Osteoblast (primary cell): ENCODE results near the gene PKDCC. TPM values are rescaled to one million over a fixed set of nuclear protein-coding genes. Genes with fewer than 3 reads are reported as not detected.
A peak's percentile ranks its signal among the peaks of the same experiment; 100 is the strongest.

Experiments used
- DNase-seq: peaks from one replicate; pipeline ENCODE4 v3.0.0; 2011; ENCODE audit warnings: low spot score, mixed read lengths; ENCODE audit not compliant: insufficient read length; ENCODE audit errors: missing footprints
- H2AFZ ChIP-seq: 2 replicates; pipeline ENCODE4 v1.6.0; 2011; ENCODE audit warnings: mild to moderate bottlenecking, low read length
- H3K27ac ChIP-seq: 2 replicates; pipeline ENCODE4 v1.5.1; 2011; ENCODE audit warnings: mild to moderate bottlenecking, low read depth, low read length, moderate library complexity
- H3K27me3 ChIP-seq: 2 replicates; pipeline ENCODE4 v1.6.0; 2012; ENCODE audit warnings: mild to moderate bottlenecking, control low read depth, inconsistent platforms, low read length, moderate library complexity; ENCODE audit not compliant: insufficient read depth
- H3K36me3 ChIP-seq: 2 replicates; pipeline ENCODE4 v1.5.1; 2011; ENCODE audit warnings: mild to moderate bottlenecking, low read length, control low read depth, moderate library complexity; ENCODE audit not compliant: insufficient read depth
- H3K4me1 ChIP-seq: 2 replicates; pipeline ENCODE4 v1.5.1; 2011; ENCODE audit warnings: mild to moderate bottlenecking, low read length, control low read depth, moderate library complexity; ENCODE audit not compliant: insufficient read depth
- H3K4me2 ChIP-seq: 2 replicates; pipeline ENCODE4 v1.6.0; 2011; ENCODE audit warnings: mild to moderate bottlenecking, low read length; ENCODE audit not compliant: insufficient read depth
- H3K4me3 ChIP-seq: fragments of 200-600 bp; sonication (generic); 3 replicates; pipeline ENCODE4 v1.5.1; 2012; ENCODE audit warnings: mild to moderate bottlenecking, low read length, inconsistent platforms; ENCODE audit not compliant: insufficient read depth
- H3K79me2 ChIP-seq: 2 replicates; pipeline ENCODE4 v1.6.0; 2012; ENCODE audit warnings: mild to moderate bottlenecking, low read length, control low read depth, inconsistent platforms; ENCODE audit not compliant: insufficient read depth
- H3K9me3 ChIP-seq: 2 replicates; pipeline ENCODE4 v1.5.1; 2011; ENCODE audit warnings: low read depth, low read length, control low read depth
- H4K20me1 ChIP-seq: 2 replicates; pipeline ENCODE4 v1.6.0; 2012; ENCODE audit warnings: mild to moderate bottlenecking, low read length, control low read depth; ENCODE audit not compliant: insufficient read depth
- total RNA-seq: library from RNA; depleted of rRNA; stranded (reverse); fragments of >200 nt; gene quantifications from 2 replicates; pipeline ENCODE4 v1.2.3, GENCODE V29; 2012
- TF ChIP-seq, protein P1 (sequence below): IDR thresholded peaks from 2 replicates; pipeline ENCODE4 v1.5.1; 2011; ENCODE audit warnings: mild to moderate bottlenecking, low read depth, low read length, moderate library complexity; ENCODE audit errors: extremely low read depth

The PKDCC gene
- total RNA-seq, 1 donor = 4.0 TPM

DNA sequence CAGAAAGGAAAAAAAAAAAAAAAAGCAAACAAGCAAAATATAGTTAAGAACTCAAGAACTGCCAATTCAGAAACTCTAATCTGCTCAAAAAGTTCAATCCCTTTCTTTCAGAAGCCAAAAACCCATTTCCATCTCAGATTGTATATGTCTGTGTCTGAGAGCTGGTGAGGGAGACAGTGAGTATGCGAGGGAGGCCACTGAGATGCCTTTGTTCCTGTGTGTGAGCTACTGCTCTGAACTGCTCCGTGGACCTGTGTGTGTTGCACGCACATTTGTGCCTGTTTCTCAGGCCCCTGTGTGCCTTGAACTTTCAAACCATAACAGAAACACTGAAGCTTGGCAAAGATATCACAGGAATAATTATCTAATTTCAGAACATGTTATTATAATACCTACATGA, 2.5 kb upstream of the PKDCC start:
- DNase-seq = peak; percentile 54
- TF ChIP-seq, protein P1, sequence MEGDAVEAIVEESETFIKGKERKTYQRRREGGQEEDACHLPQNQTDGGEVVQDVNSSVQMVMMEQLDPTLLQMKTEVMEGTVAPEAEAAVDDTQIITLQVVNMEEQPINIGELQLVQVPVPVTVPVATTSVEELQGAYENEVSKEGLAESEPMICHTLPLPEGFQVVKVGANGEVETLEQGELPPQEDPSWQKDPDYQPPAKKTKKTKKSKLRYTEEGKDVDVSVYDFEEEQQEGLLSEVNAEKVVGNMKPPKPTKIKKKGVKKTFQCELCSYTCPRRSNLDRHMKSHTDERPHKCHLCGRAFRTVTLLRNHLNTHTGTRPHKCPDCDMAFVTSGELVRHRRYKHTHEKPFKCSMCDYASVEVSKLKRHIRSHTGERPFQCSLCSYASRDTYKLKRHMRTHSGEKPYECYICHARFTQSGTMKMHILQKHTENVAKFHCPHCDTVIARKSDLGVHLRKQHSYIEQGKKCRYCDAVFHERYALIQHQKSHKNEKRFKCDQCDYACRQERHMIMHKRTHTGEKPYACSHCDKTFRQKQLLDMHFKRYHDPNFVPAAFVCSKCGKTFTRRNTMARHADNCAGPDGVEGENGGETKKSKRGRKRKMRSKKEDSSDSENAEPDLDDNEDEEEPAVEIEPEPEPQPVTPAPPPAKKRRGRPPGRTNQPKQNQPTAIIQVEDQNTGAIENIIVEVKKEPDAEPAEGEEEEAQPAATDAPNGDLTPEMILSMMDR = no peak

DNA sequence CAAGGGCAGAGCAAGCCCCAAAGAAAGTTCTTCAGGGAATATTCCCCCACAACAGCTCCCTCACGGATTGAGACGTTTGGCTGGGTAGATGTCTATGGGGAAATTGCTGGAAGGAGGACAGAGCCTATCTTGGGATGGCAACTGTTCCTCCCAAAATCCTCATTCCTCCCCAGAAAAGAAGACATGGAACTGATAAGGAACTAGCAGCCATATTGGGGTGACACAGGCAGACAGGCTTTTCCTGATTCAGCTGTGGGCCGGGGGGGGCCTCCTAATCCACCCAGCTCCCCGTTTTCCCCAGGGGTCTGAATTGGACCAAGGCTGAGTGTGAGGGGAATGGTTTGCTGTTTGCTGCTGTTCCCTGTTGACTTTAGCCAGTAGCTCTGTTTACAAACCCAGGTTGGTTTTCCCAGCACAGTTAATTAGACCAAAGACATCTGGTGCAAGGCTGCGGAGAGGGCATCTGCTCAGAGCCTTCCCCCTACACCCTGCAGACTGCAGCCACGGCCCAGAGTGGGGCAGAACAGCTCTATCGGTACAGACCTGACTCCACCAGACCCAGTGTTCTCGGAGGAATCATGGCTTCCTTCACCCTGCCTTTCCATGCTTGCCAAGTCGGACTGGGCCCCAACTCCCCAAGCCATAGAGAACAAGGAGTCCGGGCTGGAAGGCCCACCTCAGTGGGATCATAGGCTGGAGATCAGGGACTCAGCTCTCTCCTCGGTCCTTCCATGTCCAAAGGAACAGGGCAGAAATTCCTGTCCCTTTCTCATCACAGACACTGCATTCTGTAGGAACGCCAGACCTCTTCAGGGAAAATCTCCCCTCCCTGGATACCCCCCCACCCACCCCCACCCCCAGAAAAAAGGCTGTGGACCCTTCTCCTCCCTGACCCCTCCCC, 1.7 kb upstream of the PKDCC start:
- Histone ChIP-seq H3K4me2 (no peak overlapping the region), H3K4me1 (peaks cover 17% of the 10 kb centered on the region)
- peak; percentile 73 for DNase-seq

More for the DNA sequence above, 2.5 kb upstream of the PKDCC start:
- Histone ChIP-seq H3K27ac (no peak overlapping the region), H3K79me2 (peaks cover 3% of the 10 kb centered on the region), H3K36me3 (no peaks in the 10 kb centered on the region), H3K9me3 (no peaks in the 10 kb centered on the region), H2AFZ (no peak overlapping the region), H3K4me1 (peaks cover 17% of the 10 kb centered on the region), H3K27me3 (peaks cover 19% of the 10 kb centered on the region), H3K4me2 (no peak overlapping the region), H4K20me1 (peaks cover 3% of the 10 kb centered on the region), H3K4me3 (no peak overlapping the region)

DNA sequence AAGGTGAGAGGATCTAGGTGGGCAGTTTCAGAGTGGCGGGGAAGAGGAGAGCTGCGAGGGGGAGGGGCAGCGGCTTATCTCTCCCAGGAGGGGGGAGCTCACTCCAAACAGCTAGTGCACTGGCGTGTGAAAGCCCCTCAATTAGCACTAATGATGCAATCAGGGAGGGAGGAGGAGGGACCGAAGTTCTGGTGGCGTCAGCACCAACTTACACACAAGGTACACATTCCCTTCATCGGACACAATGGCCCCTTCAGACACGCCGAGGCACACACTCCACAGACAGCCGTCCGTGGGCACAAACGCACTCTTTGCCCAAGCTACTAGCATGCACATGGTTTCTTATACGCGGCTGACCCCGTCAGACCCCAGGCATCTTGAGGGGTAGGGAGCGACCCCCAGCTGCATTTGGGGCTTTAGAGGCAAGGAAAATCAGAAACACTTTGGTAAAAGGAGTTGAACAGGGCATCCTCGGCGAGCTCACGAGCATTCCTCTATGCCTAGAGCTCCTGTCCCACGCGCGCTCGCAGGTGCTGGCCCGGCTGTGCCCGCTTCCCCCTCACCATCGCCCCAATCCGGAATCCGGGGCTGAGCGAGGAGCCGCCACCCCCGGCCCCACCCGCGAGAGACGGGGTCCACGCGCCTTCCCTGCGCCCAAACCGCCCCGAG, 868 bp upstream of the PKDCC start:
- peak overlapping the region; percentile 69 for H3K4me3 ChIP-seq
- no peak overlapping the region for H3K27ac ChIP-seq

More for the DNA sequence above, 1.7 kb upstream of the PKDCC start:
- peaks cover 6% of the 10 kb centered on the region for H3K79me2 ChIP-seq
- peaks cover 14% of the 10 kb centered on the region for H3K27me3 ChIP-seq
- no peak overlapping the region for H3K27ac ChIP-seq
- H3K9me3 ChIP-seq = no peaks in the 10 kb centered on the region
- peak overlapping the region; percentile 22 for H2AFZ ChIP-seq
- TF ChIP-seq, protein P1 = no peak
- no peak overlapping the region for H3K4me3 ChIP-seq
- peaks cover 3% of the 10 kb centered on the region for H4K20me1 ChIP-seq
- H3K36me3 ChIP-seq = no peaks in the 10 kb centered on the region

More for the DNA sequence above, 868 bp upstream of the PKDCC start:
- peaks cover 17% of the 10 kb centered on the region for H3K4me1 ChIP-seq
- peaks cover 7% of the 10 kb centered on the region for H4K20me1 ChIP-seq
- H3K36me3 ChIP-seq = no peaks in the 10 kb centered on the region
- peaks cover 6% of the 10 kb centered on the region for H3K79me2 ChIP-seq
- TF ChIP-seq, protein P1 = no peak
- peak; percentile 90 for DNase-seq
- no peaks in the 10 kb centered on the region for H3K9me3 ChIP-seq
- H3K27me3 ChIP-seq = peaks cover 11% of the 10 kb centered on the region
- peak overlapping the region; percentile 77 for H3K4me2 ChIP-seq
- peak overlapping the region; percentile 47 for H2AFZ ChIP-seq
